RWPE2 (cell line): ENCODE measurements around the gene NEAT1.
A peak's percentile ranks its signal among the peaks of the same experiment; 100 is the strongest.

ENCODE experiments used
- ATAC-seq: fragments of 200-7000 bp; cut with Tn5 transposase; 3 replicates; pipeline ENCODE4 v1.9.1; 2021; ENCODE audit warnings: low read depth
- DNase-seq: peaks from one replicate; pipeline ENCODE4 v3.0.0-alpha.2; 2020; ENCODE audit warnings: low spot score
- H3K27ac ChIP-seq: fragments of 450-650 bp; 2 replicates; pipeline ENCODE4 v1.5.1; 2017; ENCODE audit warnings: mild to moderate bottlenecking; ENCODE audit not compliant: poor library complexity, severe bottlenecking
- H3K27me3 ChIP-seq: fragments of 250-450 bp; sonication (Bioruptor Pico); 2 replicates; pipeline ENCODE4 v1.5.1; 2021; ENCODE audit warnings: mild to moderate bottlenecking, moderate library complexity; ENCODE audit not compliant: insufficient read depth, poor library complexity, severe bottlenecking
- H3K36me3 ChIP-seq: fragments of 250-450 bp; sonication (Bioruptor Pico); 2 replicates; pipeline ENCODE4 v1.5.1; 2020; ENCODE audit warnings: low read depth, mild to moderate bottlenecking, moderate library complexity
- H3K4me1 ChIP-seq: fragments of 250-450 bp; sonication (Bioruptor Pico); 2 replicates; pipeline ENCODE4 v1.5.1; 2021; ENCODE audit warnings: mild to moderate bottlenecking, moderate library complexity; ENCODE audit not compliant: insufficient read depth, poor library complexity, severe bottlenecking
- H3K4me3 ChIP-seq: fragments of 250-450 bp; sonication (Bioruptor Pico); 2 replicates; pipeline ENCODE4 v1.5.1; 2021; ENCODE audit warnings: mild to moderate bottlenecking, moderate library complexity; ENCODE audit not compliant: severe bottlenecking
- H3K9me3 ChIP-seq: fragments of 250-450 bp; sonication (Bioruptor Pico); 2 replicates; pipeline ENCODE4 v1.5.1; 2021; ENCODE audit warnings: mild to moderate bottlenecking, moderate library complexity; ENCODE audit not compliant: severe bottlenecking
- CTCF ChIP-seq: fragments of 450-650 bp; IDR thresholded peaks from one replicate; pipeline ENCODE4 v1.5.1; 2017; ENCODE audit warnings: mild to moderate bottlenecking, moderate library complexity; ENCODE audit not compliant: poor library complexity, severe bottlenecking

Gene NEAT1

GRCh38 chr11:65392899-65393298 is 29.7 kb upstream of the NEAT1 start:
- H3K9me3 ChIP-seq, result no peaks in the 10 kb centered on the region
- H3K4me3 ChIP-seq, result no peak overlapping the region
- DNase-seq, result no peak
- H3K27ac ChIP-seq, result no peak overlapping the region
- peaks cover 29% of the 10 kb centered on the region for H3K36me3 ChIP-seq
- ATAC-seq, result no peak
- H3K27me3 ChIP-seq, result no peaks in the 10 kb centered on the region
- TF ChIP-seq CTCF, result no peak
- peaks cover 7% of the 10 kb centered on the region for H3K4me1 ChIP-seq

GRCh38 chr11:65393513-65394079 is 29.0 kb upstream of the NEAT1 start:
- no peaks in the 10 kb centered on the region for H3K9me3 ChIP-seq
- no peak overlapping the region for H3K27ac ChIP-seq
- DNase-seq (no peak), ATAC-seq (no peak)
- no peak overlapping the region for H3K4me3 ChIP-seq
- TF ChIP-seq CTCF, result no peak
- H3K27me3 ChIP-seq, result no peaks in the 10 kb centered on the region
- H3K36me3 ChIP-seq, result peaks cover 36% of the 10 kb centered on the region
- peaks cover 4% of the 10 kb centered on the region for H3K4me1 ChIP-seq

- H3K27me3 ChIP-seq, result no peaks in the 10 kb centered on the region
- H3K9me3 ChIP-seq, result no peaks in the 10 kb centered on the region
- no peak for ATAC-seq
- H3K27ac ChIP-seq, result no peak overlapping the region
- peaks cover 36% of the 10 kb centered on the region for H3K36me3 ChIP-seq
- DNase-seq, result peak; percentile 60
- TF ChIP-seq CTCF, result no peak
- no peak overlapping the region for H3K4me3 ChIP-seq
- peaks cover 4% of the 10 kb centered on the region for H3K4me1 ChIP-seq
These were observed 28.5 kb upstream of the NEAT1 start for GRCh38 chr11:65394125-65394536.

GRCh38 chr11:65395961-65396530 is 26.6 kb upstream of the NEAT1 start:
- H3K4me1 ChIP-seq, result no peaks in the 10 kb centered on the region
- ATAC-seq (no peak), DNase-seq (peak; percentile 57)
- no peaks in the 10 kb centered on the region for H3K27me3 ChIP-seq
- TF ChIP-seq CTCF, result no peak
- no peaks in the 10 kb centered on the region for H3K9me3 ChIP-seq
- no peak overlapping the region for H3K4me3 ChIP-seq
- no peak overlapping the region for H3K27ac ChIP-seq
- H3K36me3 ChIP-seq, result peaks cover 44% of the 10 kb centered on the region
